Stimulated activated CD8-positive, alpha-beta memory T cell treated with anti-CD3 and anti-CD28 coated beads, Interleukin-4, amount 100 ng/mL, for 1 hour (primary cell): ENCODE data around the gene UBE2G2.
"Not testable (repeated sequence)": the region's sequence is repeated elsewhere in the genome, so short reads cannot be mapped to it uniquely, and the experiment has no call there.

ENCODE experiments used
- DNase-seq, 2 donors: peaks; one replicate each; pipeline ENCODE4 v3.0.0-alpha.2; 2020; ENCODE audit warnings: low read depth in 2 of 2, low spot score in 1 of 2

The UBE2G2 gene

DNA sequence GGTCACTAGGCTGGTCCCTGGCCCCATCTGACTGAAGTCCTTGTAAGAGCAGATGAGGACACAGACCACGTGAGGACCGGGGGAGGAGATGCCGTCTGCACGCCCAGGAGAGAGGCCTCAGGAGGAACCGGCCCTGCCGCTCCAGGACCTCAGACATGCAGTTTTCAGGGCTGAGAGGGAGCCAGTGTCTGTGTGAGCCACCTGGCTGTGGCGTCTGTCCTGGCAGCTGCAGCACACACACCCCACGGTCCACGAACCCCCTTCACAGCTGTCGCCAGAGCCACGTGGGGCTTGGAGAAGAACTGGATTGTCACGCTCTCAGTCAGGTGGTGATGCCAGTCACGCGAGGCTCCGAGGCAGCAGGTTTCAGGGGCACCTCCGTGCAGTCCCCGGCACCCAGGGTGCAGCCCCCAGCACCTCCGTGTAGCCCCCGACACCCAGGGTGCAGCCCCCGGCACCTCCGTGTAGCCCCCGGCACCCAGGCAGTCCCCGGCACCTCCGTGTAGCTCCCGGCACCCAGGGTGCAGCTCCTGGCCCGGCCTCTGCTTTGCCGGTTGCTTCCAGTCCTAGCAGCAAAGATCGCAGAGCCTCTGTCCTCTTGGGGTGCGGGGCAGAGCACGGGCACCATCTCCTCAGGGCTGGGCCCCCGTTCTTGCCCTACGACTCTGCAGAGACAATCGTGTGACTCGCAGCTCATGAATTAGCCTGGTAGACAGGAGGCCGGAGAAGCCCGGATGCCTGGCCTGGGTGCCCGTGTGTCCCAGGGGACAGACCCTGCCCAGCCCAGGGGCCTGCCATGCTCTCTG lies 35.2 kb upstream of the UBE2G2 start:
- no peak for DNase-seq

DNA sequence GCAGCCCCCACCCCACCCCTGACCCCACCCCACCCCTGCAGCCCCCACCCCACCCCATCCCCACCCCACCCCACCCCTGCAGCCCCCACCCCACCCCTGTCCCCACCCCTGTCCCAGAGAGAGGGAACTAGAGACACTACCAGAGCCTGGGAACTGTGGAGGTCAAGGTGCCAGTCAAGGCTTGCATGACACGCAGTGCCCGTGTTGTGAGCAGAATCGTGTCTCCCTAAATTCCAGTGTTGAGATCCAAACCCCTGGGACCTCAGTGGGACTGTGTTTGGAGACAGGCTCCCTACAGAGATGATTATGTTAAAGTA lies 34.7 kb upstream of the UBE2G2 start:
- no peak for DNase-seq

DNA sequence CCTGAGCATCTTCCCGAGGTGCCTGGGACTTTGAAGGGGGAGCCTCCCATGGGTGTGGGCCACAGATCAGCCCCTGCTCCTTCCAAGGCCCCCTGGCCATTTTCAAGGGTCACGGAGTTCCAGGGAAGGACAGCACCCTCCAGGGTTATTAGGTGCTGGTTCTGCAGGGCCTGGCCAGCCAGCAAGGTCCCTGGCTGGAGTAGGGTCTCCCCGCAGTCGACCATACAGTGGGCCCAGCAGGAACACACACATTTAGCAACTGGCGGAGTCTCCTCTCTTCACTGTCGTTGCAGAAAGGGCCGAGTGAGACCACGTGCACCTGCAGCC lies 34.0 kb upstream of the UBE2G2 start:
- no peak for DNase-seq

DNA sequence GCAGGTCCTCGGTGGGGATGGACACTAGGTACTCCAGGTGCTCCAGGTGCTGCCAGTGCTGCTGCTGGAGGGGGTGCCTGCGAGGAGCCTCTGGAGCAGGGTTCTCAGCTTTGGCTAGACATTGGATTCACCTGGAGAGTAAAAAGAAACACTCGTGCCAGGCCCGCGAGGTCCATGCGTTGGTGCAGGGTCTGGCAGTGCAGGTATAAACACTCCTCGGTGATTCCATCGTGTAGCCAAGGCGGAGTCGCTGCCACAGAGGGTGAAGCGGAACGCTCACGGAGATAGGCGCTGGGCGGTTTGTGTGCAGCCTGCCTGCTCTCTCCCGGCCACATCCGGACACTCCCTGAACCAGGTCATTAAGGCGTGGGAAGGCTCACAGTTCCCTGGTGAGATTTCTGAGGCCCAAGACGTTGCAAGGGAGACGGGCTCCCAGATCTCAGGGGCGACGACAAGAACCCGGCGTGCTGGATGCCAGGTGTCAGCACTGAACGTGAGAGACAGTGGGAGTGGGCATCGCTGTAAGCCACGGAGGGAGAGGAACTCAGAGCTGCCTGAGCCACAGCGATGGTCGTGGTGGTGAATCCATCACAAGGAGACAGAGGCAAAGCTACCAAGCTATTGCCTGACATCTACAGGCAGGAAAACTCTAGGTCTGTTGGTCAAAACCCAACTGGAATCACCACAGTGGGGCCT lies 33.5 kb upstream of the UBE2G2 start:
- DNase-seq = no peak

DNA sequence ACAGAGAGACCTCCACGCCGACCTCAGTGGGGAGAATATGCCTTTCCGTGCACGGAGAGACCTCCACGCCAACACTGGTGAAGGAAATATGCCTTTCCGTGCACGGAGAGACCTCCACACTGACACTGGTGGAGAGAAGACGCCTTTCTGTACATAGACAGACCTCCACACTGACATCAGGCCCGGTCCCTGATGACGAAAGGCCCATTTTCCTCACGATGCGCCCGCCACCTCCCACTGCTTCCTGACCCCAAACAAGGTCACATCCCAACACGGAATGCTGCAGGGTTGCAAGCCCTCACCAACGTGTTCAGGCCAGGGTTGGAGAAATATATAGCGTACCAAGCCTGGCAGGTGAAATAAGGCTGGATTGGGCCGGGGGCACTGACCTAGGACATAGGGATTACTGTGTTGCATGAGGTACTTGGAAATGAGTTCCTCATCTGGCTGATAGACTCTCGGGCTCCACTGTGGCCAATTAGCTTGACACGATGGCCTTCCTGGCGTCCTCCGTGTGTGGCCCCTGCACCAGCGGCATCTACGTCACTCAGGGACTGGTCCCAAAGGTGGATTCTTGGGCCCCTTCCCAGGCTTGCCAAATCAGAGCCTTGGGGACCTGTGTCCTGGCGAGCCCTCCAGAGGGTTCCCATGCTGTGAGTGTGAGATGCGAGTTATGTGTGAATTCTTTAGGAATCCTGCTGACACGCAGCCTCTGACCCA lies 32.8 kb upstream of the UBE2G2 start:
- no peak for DNase-seq

DNA sequence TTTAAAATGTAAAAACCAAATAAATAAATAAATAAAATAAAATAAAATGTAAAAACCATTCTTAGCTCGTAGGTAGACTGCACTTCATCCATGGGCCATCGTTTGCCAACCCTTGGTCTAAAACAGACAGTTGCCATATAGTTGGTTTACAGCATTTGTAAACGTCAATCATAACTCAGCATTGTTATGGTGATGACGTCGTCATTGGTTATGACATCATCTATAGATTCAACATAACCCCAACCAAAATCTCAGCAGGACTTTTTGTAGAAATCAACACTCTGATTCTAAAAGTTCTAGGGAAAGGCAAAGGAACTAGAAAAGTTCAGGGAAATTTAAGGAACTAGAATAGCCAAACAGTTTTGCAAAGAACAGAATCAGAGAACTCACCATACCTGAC lies 32.0 kb upstream of the UBE2G2 start:
- no peak for DNase-seq

DNA sequence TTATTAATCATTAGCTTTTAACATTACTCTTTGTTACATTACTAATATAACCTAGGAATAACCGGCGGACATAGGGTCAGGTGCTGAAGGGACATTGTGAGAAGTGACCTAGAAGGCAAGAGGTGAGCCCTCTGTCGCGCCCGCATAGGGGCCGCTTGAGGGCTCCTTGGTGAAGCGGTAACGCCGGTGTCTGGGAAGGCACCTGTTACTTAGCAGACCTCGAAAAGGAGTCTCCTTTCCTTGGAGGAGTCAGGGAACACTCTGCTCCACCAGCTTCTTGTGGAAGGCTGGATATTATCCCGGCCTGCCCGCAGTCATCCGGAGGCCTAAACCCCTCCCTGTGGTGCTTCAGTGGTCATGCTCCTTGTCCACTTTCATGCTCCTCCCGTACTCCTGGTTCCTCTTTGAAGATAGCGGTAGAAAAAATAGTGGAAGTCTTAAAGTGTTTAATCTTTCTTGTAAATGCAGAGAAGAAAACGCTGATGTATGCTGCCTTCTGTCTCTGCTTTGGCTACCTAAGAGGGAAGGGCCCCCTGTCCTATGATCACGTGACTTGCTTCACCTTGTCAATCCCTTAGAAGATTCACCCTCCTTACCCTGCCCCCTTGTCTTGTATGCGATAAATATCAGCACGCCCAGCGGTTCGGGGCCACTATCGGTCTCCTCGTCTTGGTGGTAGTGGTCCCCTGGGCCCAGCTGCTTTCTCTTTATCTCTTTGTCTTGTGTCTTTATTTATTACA lies 31.1 kb upstream of the UBE2G2 start:
- DNase-seq = not testable (repeated sequence)

DNA sequence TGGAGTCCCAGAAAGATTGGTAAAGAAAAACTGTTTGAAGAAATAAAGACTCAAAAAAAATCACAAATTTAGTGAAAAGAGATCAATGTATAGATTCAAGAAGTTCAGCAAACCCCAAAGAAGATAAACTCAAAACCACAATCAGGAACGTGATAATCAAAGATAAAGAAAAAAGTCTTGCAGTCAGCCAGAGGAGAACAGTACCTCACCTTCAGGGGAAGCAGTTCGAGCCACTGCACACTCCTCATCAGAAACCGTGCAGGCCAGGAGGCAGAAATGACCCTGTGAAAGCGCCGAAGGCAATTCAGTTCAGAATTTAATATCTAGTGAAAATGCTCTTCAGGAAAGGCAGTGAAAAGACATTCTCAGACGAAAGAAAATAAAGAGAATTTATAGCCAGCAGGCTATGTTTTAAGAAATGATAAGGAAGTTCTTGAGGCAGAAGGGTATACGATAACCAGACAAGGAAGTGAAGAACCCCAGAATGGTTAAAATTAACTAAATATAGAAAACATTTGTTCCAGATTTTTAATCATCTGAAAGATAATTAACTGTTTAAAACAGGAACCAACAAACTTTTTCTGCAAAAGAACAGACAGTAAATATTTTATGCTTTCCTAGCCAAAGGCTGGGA lies 29.7 kb upstream of the UBE2G2 start:
- DNase-seq = no peak

DNA sequence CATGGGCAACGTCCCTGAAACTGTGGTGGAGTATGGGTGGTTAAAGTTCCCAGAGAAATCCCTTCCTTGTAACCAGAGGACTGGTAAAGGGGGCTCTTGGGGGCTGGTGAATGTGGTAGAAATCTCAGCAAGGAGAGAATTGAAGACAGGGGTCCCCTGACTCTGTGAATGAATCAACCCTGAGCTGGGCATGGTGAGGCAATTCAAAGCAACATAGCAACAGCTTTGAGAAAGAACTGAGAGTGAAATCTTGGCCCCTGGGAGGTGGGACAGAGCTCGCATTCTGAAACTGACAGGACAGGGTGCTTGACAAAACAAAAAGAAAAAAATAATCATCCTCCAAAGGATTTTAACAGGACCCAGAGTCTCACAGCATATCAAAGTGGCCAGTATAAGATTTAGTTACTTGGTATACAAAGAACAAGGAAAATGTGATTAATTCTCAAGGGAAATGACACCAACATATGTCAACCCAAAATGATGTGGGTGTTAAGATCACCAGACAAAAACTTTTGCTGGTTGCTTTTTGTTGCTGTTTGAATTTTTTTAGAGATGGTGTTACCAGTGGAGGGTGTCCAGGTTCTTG lies 28.0 kb upstream of the UBE2G2 start:
- DNase-seq = no peak

DNA sequence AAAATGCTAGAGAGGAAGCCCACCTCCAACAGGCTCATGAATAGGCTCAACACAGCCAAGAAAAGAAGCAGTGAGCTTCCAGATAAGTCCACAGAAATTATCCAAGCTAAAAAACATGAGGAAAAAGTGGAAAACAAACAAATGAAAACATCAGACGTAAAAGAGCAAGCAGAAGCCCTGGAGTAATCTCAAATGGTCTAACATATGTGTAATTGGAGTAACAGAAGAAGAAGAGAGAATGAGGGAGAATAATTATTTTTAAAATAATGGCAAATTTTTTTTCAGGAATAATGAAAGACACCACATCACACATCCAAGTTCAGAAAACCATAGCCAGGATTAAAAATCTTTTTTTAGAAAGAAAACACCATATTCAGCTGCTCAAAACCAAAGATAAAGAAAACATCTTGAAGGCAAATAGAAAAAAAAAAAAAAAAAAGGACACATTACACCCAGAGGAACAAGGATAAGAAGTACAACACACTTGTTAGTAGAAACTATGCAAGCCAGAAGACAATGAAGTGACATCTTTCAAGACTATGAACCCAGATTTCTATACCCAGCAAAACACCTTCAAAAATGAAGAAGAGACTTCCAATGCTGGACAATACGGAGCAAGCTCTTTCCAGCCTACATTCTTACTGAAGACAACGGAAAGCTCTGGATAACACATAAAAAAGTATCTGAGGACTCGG lies 26.9 kb upstream of the UBE2G2 start:
- DNase-seq = no peak

DNA sequence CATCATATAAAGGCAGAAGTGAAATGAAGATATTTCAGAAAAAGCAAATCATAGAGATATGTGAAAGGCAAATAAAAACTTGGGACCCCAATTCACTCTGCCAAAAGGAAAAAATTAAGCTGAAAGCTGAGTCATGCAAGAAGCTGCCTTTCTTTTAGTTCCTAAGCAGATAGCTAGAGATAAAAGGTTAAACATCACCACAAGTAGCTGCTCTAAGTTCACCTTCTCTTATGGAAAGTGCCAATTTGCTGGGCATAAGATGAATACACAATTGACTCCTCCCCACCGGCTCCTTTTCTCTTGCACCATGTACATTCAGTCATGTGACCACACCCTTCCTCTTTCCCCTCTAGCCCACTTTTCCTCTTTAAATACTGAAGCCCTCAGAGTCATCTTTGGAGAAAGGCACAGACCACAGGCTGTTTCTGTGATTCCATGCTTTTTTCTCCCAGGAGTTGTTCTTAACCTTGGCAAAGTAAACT lies 21.6 kb upstream of the UBE2G2 start:
- no peak for DNase-seq

DNA sequence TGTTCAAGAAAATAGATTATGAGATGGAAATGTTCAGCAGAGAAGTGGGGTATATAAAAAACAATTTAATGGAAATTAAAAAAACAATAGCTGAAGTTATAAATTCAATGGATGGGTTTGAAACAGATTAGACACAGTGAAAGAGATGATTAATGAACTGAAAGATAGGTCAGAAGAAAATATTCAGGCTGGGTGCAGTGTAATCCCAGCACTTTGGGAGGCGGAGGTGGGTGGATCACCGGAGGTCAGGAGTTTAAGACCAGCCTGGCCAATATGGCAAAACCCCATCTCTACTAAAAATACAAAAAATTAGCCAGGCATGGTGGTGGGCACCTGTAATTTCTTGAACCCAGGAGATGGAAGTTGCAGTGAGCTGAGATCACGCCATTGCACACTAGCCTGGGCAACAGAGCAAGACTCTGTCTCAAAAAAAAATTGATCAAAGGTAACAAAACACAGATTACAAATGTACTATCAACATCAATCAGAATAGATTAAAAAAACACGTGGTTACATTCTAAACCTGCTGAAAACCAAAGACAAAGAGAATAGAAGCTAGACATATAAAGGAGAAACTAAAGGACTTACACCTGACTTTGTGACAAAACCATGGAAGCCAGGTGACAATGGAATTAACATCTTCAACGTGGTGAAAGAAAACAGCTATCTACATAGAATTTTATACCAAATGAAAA lies 21.0 kb upstream of the UBE2G2 start:
- DNase-seq = no peak

DNA sequence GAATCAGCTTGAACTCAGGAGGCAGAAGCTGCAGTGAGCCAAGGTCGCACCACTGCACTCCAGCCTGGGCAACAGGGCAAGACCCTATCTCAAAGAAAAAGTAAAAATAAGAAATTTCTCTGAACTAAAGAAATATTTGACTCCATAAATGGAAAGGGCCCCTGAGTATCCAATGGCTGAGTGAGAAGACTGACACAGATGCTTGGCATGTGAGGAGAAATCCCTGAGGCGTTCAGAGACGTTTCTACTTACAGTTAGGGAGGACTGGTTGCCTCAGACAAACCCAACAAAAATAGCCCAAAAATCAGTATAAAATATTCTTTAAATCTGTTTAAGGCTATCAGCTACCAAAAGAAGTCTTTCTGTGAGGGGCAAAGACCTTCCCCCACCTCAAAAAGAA lies 19.2 kb upstream of the UBE2G2 start:
- no peak for DNase-seq

DNA sequence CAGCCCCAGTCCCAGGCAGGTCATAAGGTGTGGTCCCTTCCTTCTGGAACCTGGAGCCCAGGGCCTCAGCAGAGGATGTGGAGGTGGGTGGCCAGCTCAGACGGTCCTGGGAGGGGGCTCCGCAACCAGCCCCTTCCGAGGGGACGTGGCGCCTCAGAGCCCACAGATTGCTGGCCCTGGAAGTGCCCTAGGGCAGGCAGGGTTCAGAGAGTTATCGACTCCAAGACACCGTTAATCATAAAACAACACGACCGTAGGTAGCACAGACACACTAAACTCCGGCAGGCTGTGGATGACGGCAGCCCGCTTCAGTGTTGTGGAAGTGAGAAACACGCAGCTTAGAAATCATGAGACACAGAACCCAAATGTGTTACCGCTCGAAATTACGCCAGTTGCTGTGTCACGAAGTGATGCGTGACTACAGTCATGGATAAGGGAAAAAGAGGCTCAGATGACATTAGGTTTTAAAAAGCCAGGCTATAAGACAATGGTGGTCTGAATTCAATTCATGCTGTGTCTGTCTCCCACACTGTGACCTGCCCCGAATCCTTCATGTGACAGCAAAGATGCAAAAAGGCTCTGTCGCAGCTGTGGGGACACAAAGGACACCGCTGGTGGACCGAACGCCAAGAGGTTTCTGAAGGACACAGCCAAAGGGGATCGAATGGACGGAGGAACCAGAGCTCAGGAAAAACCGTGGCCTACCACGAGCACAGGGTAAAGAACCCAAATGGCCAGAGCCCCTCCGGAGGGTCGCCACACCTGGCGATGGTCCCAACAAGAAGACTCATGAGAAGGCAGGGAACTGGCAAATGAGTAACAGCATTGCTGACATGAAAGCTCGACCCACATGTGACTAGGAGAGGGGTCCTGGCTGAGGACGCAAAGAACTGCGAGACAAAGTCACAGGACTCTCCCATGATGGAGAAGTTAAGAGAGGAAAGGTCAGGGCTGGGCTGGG lies 17.9 kb upstream of the UBE2G2 start:
- no peak for DNase-seq

DNA sequence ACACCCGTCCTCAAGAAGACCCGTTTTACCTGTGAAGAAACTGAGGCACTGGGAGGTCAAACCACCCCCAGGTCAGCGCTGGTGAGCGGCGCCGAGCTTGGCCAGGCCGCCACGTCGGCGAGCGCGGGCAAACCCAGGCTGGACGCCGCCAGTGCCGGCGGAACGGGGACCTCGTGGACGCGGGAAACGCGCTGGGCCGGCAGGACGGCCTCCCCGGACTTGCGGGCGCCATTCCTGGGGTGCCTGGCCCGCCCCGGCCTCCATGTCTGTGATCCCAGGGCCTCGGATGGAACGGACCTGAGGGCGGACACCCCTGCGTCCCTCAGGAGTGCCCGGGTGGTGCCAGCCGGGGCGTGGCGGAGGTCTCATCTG lies 17.0 kb upstream of the UBE2G2 start:
- no peak for DNase-seq

DNA sequence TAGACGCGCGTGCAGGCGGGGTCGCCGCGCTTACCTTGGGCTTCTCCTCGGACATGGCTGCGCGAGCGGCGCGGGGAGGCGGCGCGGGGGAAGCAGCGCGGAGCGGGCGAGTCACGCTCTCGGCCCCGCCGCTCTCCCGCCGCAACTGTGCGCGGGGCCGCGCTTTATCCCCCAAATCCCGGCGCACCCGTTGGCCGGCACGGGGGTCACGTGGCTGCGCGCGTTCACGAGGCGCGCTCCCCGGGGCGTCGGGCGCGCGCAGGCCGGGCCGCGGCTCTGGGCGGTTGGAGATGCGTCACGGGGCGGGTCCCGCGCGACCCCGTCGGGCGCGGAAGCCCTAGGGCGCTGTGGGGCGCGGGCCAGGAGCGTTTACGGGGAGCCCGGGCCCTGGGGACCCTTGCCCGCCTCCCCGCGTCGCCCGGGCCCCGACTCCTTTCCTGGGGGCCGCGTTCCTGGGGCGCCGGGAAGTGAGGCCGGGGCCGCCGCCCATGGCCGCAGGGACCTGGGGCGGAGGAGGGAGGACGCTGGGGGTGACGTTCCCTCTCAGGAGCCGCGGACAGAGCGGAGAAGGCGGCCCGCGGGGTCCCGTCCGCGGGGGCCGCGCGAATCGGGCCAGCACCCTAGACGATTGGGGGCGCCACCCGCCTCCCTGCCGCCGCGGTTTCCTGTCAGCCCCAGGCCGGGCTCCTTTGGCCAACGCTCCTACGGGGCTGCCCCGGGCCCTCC lies 16.5 kb upstream of the UBE2G2 start, which contains the start of gene SUMO3:
Gene SUMO3 (minus strand): TSS at position 149 of the 726 bp plus-strand sequence. CDS start 94 bp downstream, at position 55.
- peak; percentile 46 to 71 for DNase-seq

DNA sequence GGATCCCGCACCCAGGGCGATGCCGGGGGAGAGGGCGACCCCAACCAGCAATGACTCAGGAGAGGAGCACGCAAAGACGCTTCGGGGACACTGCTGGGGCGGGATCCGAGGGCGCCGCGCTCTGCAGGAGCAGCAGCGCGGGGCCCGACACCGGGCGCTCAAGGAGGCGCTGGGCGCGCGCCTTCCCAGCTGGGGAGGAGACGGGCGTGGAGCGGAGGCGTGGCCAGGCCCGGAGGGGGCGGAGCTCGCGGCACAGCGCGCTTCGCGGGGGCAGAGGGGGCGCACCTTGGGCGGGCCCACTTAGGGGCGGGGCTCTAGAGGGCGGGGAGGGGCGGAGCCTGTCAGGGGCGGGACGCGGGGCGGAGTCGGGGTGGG lies 15.9 kb upstream of the UBE2G2 start:
- peak; percentile 85 to 86 for DNase-seq
